Neutrophil (primary cell): Measurements from ENCODE around the gene KCTD16.

Source experiments
- H3K27ac ChIP-seq: fragments of 200-600 bp; sonication (generic); 2 replicates; pipeline ENCODE4 v1.5.1; 2016; ENCODE audit warnings: mild to moderate bottlenecking, moderate library complexity
- H3K27me3 ChIP-seq: fragments of 200-600 bp; sonication (generic); 2 replicates; pipeline ENCODE4 v1.6.0; 2016; ENCODE audit warnings: mild to moderate bottlenecking
- H3K36me3 ChIP-seq: fragments of 200-600 bp; sonication (generic); 2 replicates; pipeline ENCODE4 v1.5.1; 2017
- H3K4me1 ChIP-seq, 2 experiments: fragments of 200-600 bp in 1 of 2; sonication (generic) in 1 of 2; 1 replicate in 1 of 2; 2 replicates in 1 of 2; pipeline versions ENCODE4 v1.5.1 to v1.6.1; 2013 to 2016; ENCODE audit warnings: low read depth in 1 of 2, low read length in 1 of 2, mild to moderate bottlenecking in 1 of 2, moderate library complexity in 1 of 2; ENCODE audit not compliant: control insufficient read depth in 1 of 2, insufficient read depth in 1 of 2
- H3K4me3 ChIP-seq, 2 experiments: fragments of 200-600 bp in 1 of 2; sonication (generic) in 1 of 2; 1 replicate in 1 of 2; 2 replicates in 1 of 2; pipeline ENCODE4 v1.5.1; 2013 to 2016; ENCODE audit warnings: low read depth in 1 of 2, low read length in 1 of 2, mild to moderate bottlenecking in 1 of 2, moderate library complexity in 1 of 2
- H3K9me3 ChIP-seq: fragments of 200-600 bp; sonication (generic); 2 replicates; pipeline ENCODE4 v1.5.1; 2016
- TF ChIP-seq, protein P1 (sequence below): fragments of 200-600 bp; sonication (generic); IDR thresholded peaks from 2 replicates; pipeline ENCODE4 v1.5.1; 2016; ENCODE audit warnings: antibody characterized with exemption

KCTD16 gene

DNA sequence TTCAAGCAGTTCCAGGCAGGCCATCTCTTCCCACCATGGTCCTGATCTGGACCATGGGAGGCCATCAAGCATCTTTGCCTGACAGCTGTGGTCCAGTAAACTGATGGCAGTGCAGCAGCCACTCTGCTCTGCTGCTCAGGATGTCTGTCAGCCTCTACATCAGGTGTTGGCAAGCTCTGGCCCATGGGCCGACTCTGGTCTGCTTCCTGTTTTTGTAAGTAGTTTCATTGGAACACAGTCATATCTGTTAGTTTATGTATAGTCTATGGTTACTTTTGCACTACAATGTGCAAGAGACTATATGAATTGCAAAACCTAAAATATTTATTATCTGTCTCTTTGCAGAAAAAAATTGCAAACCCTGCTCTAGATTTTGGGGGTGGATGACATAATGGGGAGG, 225.0 kb downstream of the KCTD16 start:
- Histone ChIP-seq H3K27me3 (no peaks in the 10 kb centered on the region), H3K27ac (no peak overlapping the region), H3K4me1 (no peaks in the 10 kb centered on the region), H3K9me3 (no peaks in the 10 kb centered on the region), H3K4me3 (no peak overlapping the region), H3K36me3 (no peaks in the 10 kb centered on the region)
- TF ChIP-seq, protein P1, sequence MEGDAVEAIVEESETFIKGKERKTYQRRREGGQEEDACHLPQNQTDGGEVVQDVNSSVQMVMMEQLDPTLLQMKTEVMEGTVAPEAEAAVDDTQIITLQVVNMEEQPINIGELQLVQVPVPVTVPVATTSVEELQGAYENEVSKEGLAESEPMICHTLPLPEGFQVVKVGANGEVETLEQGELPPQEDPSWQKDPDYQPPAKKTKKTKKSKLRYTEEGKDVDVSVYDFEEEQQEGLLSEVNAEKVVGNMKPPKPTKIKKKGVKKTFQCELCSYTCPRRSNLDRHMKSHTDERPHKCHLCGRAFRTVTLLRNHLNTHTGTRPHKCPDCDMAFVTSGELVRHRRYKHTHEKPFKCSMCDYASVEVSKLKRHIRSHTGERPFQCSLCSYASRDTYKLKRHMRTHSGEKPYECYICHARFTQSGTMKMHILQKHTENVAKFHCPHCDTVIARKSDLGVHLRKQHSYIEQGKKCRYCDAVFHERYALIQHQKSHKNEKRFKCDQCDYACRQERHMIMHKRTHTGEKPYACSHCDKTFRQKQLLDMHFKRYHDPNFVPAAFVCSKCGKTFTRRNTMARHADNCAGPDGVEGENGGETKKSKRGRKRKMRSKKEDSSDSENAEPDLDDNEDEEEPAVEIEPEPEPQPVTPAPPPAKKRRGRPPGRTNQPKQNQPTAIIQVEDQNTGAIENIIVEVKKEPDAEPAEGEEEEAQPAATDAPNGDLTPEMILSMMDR, result no peak

DNA sequence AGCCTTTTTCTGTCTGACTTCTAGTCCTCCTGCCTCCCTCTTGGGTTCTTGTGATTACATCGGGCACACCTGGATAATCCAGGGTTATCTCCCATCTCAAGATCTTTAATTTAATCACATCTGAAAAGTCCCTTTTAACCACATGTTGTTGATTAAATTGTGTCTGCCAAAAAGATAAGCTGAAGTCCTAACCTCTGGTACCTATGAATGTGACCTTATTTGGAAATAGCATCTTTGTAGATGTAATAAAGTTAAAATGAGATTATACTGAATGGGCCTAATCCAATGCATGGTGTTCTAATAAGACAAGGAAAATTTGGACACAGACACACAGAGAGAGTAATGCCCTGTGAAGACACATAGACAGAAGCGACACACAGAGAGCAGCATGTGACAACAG, 232.4 kb downstream of the KCTD16 start:
- Histone ChIP-seq H3K4me3 (no peak overlapping the region), H3K9me3 (no peaks in the 10 kb centered on the region)
- TF ChIP-seq, protein P1, result no peak

DNA sequence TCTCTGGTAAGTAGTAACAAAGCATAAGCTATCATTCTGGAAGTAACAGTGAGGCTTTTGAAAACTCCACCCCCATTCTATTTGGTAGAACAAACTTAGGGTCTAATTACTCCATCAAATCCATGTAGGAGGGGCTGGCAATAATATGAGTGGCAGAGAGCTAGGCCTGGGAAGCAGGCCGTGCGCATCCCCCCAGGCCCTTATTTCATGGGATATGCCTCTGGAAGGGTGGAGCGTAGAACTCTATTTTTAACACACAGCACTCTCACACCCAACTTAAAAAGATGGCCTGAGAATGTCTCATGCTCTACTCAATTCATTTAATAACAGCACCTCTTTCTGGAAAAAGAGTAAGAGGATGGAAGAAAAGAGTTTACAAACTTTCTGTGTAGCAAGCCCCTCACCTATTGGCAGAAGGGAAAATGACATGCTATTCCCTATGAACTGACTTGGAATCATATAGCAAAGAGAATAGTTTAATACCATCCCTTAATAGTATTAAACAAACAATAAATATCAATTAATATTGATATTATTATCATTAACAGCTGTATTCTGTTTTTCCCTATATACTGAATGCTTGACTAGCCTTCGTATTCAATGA, 233.2 kb downstream of the KCTD16 start:
- Histone ChIP-seq H3K27me3 (no peaks in the 10 kb centered on the region), H3K27ac (no peak overlapping the region), H3K4me1 (peaks cover 15 to 36% of the 10 kb centered on the region in 2 experiments), H3K4me3 (no peak overlapping the region), H3K36me3 (no peaks in the 10 kb centered on the region), H3K9me3 (no peaks in the 10 kb centered on the region)
- TF ChIP-seq, protein P1, result no peak

More for the DNA sequence above, 232.4 kb downstream of the KCTD16 start:
- peaks cover 15 to 36% of the 10 kb centered on the region in 2 experiments for H3K4me1 ChIP-seq
- no peaks in the 10 kb centered on the region for H3K27me3 ChIP-seq
- H3K36me3 ChIP-seq, result no peaks in the 10 kb centered on the region
- no peak overlapping the region for H3K27ac ChIP-seq

DNA sequence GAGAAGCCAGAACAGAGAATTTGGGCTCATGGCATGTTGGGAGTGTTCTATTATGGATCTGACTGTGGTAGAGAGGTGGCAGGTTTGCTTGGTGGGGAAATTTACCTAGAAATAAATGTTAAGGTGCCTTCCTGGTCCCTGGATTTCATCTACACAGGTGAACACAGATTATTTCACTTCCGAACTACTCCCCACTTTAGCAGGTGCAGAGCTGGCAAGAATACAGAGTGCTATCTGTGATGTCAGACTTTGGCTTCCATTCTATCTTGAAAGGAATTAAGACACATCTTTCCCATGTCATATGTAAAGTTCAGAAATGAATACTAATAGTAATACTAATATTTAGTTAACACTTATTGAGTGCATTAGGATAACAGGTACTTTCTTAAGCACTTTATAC, 234.0 kb downstream of the KCTD16 start:
- Histone ChIP-seq H3K4me3 (no peak overlapping the region), H3K36me3 (no peaks in the 10 kb centered on the region), H3K27me3 (no peaks in the 10 kb centered on the region), H3K9me3 (no peaks in the 10 kb centered on the region), H3K27ac (no peak overlapping the region), H3K4me1 (peaks cover 15 to 36% of the 10 kb centered on the region in 2 experiments)
- TF ChIP-seq, protein P1, result no peak

DNA sequence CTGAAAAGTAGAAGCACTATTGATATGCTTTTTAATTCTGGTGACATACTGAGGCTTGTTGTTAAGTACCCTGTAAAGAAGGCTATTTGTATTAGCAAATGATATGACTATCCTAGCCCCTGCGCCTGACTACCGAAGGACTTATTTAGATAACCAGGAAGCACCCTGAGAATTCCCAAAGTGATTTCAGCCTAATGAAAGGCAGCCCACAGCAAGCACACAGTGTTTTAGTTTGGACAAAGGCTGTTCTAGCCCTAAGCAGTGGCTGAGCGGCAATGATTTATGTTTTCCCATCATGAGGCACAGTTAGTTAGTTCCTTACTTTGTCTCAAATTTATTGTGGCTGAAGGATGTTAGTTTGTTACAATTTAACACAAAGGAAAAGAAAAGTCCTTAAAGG, 235.3 kb downstream of the KCTD16 start:
- H3K27me3 ChIP-seq, result no peaks in the 10 kb centered on the region
- TF ChIP-seq, protein P1, result no peak
- H3K4me3 ChIP-seq, result no peak overlapping the region
- H3K9me3 ChIP-seq, result no peaks in the 10 kb centered on the region
- H3K36me3 ChIP-seq, result no peaks in the 10 kb centered on the region
- peaks cover 15 to 36% of the 10 kb centered on the region in 2 experiments for H3K4me1 ChIP-seq
- H3K27ac ChIP-seq, result no peak overlapping the region
